Measurements from ENCODE around the gene ADAM17.

DNA sequence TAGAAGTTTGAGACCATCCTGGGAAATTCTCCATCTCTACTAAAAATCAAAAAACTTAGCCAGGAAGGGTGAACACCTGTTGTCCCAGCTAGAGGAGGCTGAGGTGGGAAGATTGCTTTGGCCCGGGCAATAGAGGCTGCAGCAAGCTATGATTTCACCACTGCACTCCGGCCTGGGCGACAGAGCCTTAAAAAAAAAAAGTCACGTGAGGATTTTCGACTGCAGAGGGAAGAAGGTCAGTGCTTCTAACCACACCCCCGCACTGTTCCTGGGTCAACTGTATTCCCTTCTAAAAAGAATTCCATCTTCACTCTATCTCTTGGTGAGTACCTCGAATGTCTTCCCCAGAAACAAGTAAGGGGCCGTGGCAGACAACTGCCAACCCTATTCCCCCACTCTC, 31.3 kb downstream of the ADAM17 start:
- TF ChIP-seq CBX5 (IDR thresholded peaks at IDR 0.05; ENCODE audit: low read depth, low read length) (no peak), SRF (IDR thresholded peaks at IDR 0.05; ENCODE audit: low read depth, low read length) (no peak), SP1 (IDR thresholded peaks at IDR 0.05; ENCODE audit: low read depth, low read length) (no peak), GABPA (IDR thresholded peaks at IDR 0.05; ENCODE audit: borderline replicate concordance, insufficient read depth, low read length) (no peak), EZH2 (IDR thresholded peaks at IDR 0.05; ENCODE audit: low read depth, low read length, severe bottlenecking) (no peak), EGR1 (IDR thresholded peaks at IDR 0.05; ENCODE audit: borderline replicate concordance, low read depth, low read length) (no peak), YY1 (IDR thresholded peaks at IDR 0.05; ENCODE audit: low read depth, low read length) (no peak), POLR2A (IDR thresholded peaks at IDR 0.05; ENCODE audit: control extremely low read depth in 1 of 2, low read depth in 2 of 2, low read length in 2 of 2) (no peak)
- TF ChIP-seq, protein P1, sequence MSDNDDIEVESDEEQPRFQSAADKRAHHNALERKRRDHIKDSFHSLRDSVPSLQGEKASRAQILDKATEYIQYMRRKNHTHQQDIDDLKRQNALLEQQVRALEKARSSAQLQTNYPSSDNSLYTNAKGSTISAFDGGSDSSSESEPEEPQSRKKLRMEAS (IDR thresholded peaks at IDR 0.05): no peak
- TF ChIP-seq, protein P2, sequence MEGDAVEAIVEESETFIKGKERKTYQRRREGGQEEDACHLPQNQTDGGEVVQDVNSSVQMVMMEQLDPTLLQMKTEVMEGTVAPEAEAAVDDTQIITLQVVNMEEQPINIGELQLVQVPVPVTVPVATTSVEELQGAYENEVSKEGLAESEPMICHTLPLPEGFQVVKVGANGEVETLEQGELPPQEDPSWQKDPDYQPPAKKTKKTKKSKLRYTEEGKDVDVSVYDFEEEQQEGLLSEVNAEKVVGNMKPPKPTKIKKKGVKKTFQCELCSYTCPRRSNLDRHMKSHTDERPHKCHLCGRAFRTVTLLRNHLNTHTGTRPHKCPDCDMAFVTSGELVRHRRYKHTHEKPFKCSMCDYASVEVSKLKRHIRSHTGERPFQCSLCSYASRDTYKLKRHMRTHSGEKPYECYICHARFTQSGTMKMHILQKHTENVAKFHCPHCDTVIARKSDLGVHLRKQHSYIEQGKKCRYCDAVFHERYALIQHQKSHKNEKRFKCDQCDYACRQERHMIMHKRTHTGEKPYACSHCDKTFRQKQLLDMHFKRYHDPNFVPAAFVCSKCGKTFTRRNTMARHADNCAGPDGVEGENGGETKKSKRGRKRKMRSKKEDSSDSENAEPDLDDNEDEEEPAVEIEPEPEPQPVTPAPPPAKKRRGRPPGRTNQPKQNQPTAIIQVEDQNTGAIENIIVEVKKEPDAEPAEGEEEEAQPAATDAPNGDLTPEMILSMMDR (IDR thresholded peaks at IDR 0.05; ENCODE audit: control extremely low read depth in 1 of 3, insufficient read depth in 1 of 3, low read depth in 1 of 3, low read length in 3 of 3): no peak
- TF ChIP-seq, protein P3, sequence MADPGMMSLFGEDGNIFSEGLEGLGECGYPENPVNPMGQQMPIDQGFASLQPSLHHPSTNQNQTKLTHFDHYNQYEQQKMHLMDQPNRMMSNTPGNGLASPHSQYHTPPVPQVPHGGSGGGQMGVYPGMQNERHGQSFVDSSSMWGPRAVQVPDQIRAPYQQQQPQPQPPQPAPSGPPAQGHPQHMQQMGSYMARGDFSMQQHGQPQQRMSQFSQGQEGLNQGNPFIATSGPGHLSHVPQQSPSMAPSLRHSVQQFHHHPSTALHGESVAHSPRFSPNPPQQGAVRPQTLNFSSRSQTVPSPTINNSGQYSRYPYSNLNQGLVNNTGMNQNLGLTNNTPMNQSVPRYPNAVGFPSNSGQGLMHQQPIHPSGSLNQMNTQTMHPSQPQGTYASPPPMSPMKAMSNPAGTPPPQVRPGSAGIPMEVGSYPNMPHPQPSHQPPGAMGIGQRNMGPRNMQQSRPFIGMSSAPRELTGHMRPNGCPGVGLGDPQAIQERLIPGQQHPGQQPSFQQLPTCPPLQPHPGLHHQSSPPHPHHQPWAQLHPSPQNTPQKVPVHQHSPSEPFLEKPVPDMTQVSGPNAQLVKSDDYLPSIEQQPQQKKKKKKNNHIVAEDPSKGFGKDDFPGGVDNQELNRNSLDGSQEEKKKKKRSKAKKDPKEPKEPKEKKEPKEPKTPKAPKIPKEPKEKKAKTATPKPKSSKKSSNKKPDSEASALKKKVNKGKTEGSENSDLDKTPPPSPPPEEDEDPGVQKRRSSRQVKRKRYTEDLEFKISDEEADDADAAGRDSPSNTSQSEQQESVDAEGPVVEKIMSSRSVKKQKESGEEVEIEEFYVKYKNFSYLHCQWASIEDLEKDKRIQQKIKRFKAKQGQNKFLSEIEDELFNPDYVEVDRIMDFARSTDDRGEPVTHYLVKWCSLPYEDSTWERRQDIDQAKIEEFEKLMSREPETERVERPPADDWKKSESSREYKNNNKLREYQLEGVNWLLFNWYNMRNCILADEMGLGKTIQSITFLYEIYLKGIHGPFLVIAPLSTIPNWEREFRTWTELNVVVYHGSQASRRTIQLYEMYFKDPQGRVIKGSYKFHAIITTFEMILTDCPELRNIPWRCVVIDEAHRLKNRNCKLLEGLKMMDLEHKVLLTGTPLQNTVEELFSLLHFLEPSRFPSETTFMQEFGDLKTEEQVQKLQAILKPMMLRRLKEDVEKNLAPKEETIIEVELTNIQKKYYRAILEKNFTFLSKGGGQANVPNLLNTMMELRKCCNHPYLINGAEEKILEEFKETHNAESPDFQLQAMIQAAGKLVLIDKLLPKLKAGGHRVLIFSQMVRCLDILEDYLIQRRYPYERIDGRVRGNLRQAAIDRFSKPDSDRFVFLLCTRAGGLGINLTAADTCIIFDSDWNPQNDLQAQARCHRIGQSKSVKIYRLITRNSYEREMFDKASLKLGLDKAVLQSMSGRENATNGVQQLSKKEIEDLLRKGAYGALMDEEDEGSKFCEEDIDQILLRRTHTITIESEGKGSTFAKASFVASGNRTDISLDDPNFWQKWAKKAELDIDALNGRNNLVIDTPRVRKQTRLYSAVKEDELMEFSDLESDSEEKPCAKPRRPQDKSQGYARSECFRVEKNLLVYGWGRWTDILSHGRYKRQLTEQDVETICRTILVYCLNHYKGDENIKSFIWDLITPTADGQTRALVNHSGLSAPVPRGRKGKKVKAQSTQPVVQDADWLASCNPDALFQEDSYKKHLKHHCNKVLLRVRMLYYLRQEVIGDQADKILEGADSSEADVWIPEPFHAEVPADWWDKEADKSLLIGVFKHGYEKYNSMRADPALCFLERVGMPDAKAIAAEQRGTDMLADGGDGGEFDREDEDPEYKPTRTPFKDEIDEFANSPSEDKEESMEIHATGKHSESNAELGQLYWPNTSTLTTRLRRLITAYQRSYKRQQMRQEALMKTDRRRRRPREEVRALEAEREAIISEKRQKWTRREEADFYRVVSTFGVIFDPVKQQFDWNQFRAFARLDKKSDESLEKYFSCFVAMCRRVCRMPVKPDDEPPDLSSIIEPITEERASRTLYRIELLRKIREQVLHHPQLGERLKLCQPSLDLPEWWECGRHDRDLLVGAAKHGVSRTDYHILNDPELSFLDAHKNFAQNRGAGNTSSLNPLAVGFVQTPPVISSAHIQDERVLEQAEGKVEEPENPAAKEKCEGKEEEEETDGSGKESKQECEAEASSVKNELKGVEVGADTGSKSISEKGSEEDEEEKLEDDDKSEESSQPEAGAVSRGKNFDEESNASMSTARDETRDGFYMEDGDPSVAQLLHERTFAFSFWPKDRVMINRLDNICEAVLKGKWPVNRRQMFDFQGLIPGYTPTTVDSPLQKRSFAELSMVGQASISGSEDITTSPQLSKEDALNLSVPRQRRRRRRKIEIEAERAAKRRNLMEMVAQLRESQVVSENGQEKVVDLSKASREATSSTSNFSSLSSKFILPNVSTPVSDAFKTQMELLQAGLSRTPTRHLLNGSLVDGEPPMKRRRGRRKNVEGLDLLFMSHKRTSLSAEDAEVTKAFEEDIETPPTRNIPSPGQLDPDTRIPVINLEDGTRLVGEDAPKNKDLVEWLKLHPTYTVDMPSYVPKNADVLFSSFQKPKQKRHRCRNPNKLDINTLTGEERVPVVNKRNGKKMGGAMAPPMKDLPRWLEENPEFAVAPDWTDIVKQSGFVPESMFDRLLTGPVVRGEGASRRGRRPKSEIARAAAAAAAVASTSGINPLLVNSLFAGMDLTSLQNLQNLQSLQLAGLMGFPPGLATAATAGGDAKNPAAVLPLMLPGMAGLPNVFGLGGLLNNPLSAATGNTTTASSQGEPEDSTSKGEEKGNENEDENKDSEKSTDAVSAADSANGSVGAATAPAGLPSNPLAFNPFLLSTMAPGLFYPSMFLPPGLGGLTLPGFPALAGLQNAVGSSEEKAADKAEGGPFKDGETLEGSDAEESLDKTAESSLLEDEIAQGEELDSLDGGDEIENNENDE (IDR thresholded peaks at IDR 0.05; ENCODE audit: insufficient replicate concordance, low read length): no peak

Data from H1 (cell line).